Testis (tissue), 5 donors: ENCODE data around the gene GALR2. TPM values are rescaled to one million over a fixed set of nuclear protein-coding genes. Genes with fewer than 3 reads are reported as not detected.

ENCODE experiments used
- DNase-seq: peaks from one replicate; pipeline ENCODE4 v3.0.0-alpha.2; 2019
- H3K27ac ChIP-seq, 2 donors: fragments of 200-600 bp; sonication (generic); one replicate each; pipeline ENCODE4 v1.5.1; 2019
- H3K27me3 ChIP-seq: fragments of 200-600 bp; sonication (generic); one replicate; pipeline ENCODE4 v1.5.1; 2019
- H3K36me3 ChIP-seq: fragments of 200-600 bp; sonication (generic); one replicate; pipeline ENCODE4 v1.5.1; 2017; ENCODE audit warnings: low read depth; ENCODE audit errors: missing control alignments
- H3K4me1 ChIP-seq: fragments of 200-600 bp; sonication (generic); one replicate; pipeline ENCODE4 v1.5.1; 2019
- H3K4me3 ChIP-seq, 2 donors: fragments of 200-600 bp; sonication (generic); one replicate each; pipeline ENCODE4 v1.5.1; 2017 to 2019
- H3K9me3 ChIP-seq: fragments of 200-600 bp; sonication (generic); one replicate; pipeline ENCODE4 v1.5.1; 2017
- CTCF ChIP-seq, 3 experiments: fragments of 450-650 bp in 2 of 3; fragments of 200-600 bp in 1 of 3; sonication (generic) in 1 of 3; IDR thresholded peaks; one replicate each; pipeline ENCODE4 v1.5.1; 2016 to 2019; ENCODE audit warnings: antibody characterized with exemption in 3 of 3, mild to moderate bottlenecking in 2 of 3, moderate library complexity in 1 of 3
- POLR2A ChIP-seq: fragments of 450-650 bp; IDR thresholded peaks from one replicate; pipeline ENCODE4 v1.6.1; 2017; ENCODE audit warnings: antibody characterized with exemption, mild to moderate bottlenecking, moderate library complexity
- WGBS, 2 donors: methylation state at CpG; one replicate each; pipeline ENCODE4 v1.1.5; 2018; 5-methylcytosine and 5-hydroxymethylcytosine counted together
- intact Hi-C: fragments of 100-400 bp; cut with DNase I; formaldehyde crosslinking; loops from one replicate; pipeline ENCODE4 v1.15.1; 2023; ENCODE audit warnings: low total_unique reads
- long read RNA-seq, 2 donors: transcript quantifications; one replicate each; lab custom pipeline, GENCODE V29; 2026
- polyA plus RNA-seq: library from polyadenylated mRNA; stranded (reverse); fragments of 350-450 nt; fragmentation: Illumina TruSeq; extraction: RNeasy Lipid Tissue Mini Kit (QIAGEN cat#74804); gene quantifications from one replicate; pipeline ENCODE4 v1.2.3, GENCODE V29; 2014; ENCODE audit warnings: low read depth, low replicate concordance; ENCODE audit not compliant: insufficient read depth
- total RNA-seq, 2 donors: library from RNA; depleted of rRNA; stranded (reverse); fragments of >200 nt; gene quantifications; one replicate each; pipeline ENCODE4 v1.2.3, GENCODE V29; 2016

Gene GALR2
- 1 to 10 TPM in 1 of 2 donors, under 1 TPM in 1; 0.31 to 1.6 TPM for total RNA-seq
- polyA plus RNA-seq, result 0.47 TPM
- long read RNA-seq, donor 1, result 0 reads
- long read RNA-seq, donor 2, result 0 reads

- no peak for DNase-seq
- intact Hi-C loops, result no loop called here
- Histone ChIP-seq H3K27ac (no peak within 1 kb of the TSS), H3K4me1 (peaks cover 39% of the 10 kb centered on the region), H3K27me3 (no peaks in the 10 kb centered on the region), H3K9me3 (no peaks in the 10 kb centered on the region), H3K36me3 (no peaks in the 10 kb centered on the region), H3K4me3 (no peak within 1 kb of the TSS)
- WGBS, 2 donors, result 1 to 4% methylated on average over 9 to 87 of the region's 92 CpGs
- no peak for TF ChIP-seq POLR2A
- no peak for TF ChIP-seq CTCF (IDR thresholded peaks at IDR 0.05)
These were observed at the start of gene GALR2 for GRCh38 chr17:76074390-76075363. Gene GALR2, plus strand, starts transcription at chr17:76074781. Its CDS starts 103 bp downstream, at chr17:76074884.

GRCh38 chr17:76025294-76025693, 49.3 kb upstream of the GALR2 start:
- intact Hi-C loops, result no loop called here
- Histone ChIP-seq H3K27ac (no peak overlapping the region), H3K27me3 (no peaks in the 10 kb centered on the region), H3K4me3 (no peak overlapping the region), H3K9me3 (no peaks in the 10 kb centered on the region), H3K4me1 (peaks cover 7% of the 10 kb centered on the region), H3K36me3 (no peaks in the 10 kb centered on the region)
- 93 to 98% methylated on average over 7 to 12 of the region's 12 CpGs for WGBS, 2 donors
- TF ChIP-seq POLR2A (no peak), CTCF (IDR thresholded peaks at IDR 0.05) (no peak)
- DNase-seq, result no peak

GRCh38 chr17:76026714-76027158, 47.8 kb upstream of the GALR2 start:
- 71% methylated on average over 15 of the region's 15 CpGs; no CpG with 5 or more reads in 1 of the 2 donors for WGBS, 2 donors
- no peak for TF ChIP-seq CTCF (IDR thresholded peaks at IDR 0.05)
- TF ChIP-seq POLR2A, result no peak
- Histone ChIP-seq H3K27me3 (no peaks in the 10 kb centered on the region), H3K4me3 (no peak overlapping the region), H3K9me3 (no peaks in the 10 kb centered on the region), H3K36me3 (no peaks in the 10 kb centered on the region), H3K4me1 (peaks cover 7% of the 10 kb centered on the region), H3K27ac (no peak overlapping the region)
- intact Hi-C loops, result no loop called here
- no peak for DNase-seq

- Histone ChIP-seq H3K4me3 (no peak within 1 kb of the TSS), H3K36me3 (no peaks in the 10 kb centered on the region), H3K27ac (no peak within 1 kb of the TSS), H3K9me3 (no peaks in the 10 kb centered on the region), H3K27me3 (no peaks in the 10 kb centered on the region), H3K4me1 (peaks cover 7% of the 10 kb centered on the region)
- WGBS, 2 donors, result 70 to 84% methylated on average over 20 to 23 of the region's 24 CpGs
- no peak for DNase-seq
- intact Hi-C loops, result no loop called here
- TF ChIP-seq CTCF (IDR thresholded peaks at IDR 0.05) (no peak), POLR2A (no peak)
These were observed 47.3 kb upstream of the GALR2 start, which contains the start of gene EVPL for GRCh38 chr17:76027159-76027839. Gene EVPL, minus strand, starts transcription at chr17:76027306. Its CDS starts 108 bp downstream, at chr17:76027198.
